K562 (cell line): ENCODE data around the gene SLC7A11. TPM values are rescaled to one million over a fixed set of nuclear protein-coding genes. Genes with fewer than 3 reads are reported as not detected.

Source experiments
- ZNF263 ChIP-seq: sonication (generic); formaldehyde crosslinking; IDR thresholded peaks from 2 replicates; pipeline ENCODE4 v1.8.0; 2022; ENCODE audit warnings: mild to moderate bottlenecking, missing genetic modification reagents, borderline replicate concordance
- polyA plus RNA-seq, 8 experiments: library from polyadenylated mRNA; depleted of rRNA in 4 of 8; stranded (reverse) in 5 of 8; unstranded in 3 of 8; fragments of >200 nt; fragmentation: Nextera tagmentation in 2 of 8; fragmentation: Illumina TruSeq in 1 of 8; extraction: Ambion mirVana in 2 of 8; extraction: Trizol in 1 of 8; gene quantifications; 2 replicates each; pipeline versions ENCODE4 v1.2.1 to v1.2.3, GENCODE V29; 2011 to 2014; ENCODE audit warnings: inconsistent platforms in 1 of 8, missing spikeins in 1 of 8
- total RNA-seq, 7 experiments: library from RNA; depleted of rRNA in 6 of 7; stranded (reverse); fragments of >200 nt in 6 of 7; fragmentation: Illumina TruSeq in 2 of 7; extraction: Trizol in 2 of 7; gene quantifications; 2 replicates each; pipeline versions ENCODE4 v1.2.1 to v1.2.3, GENCODE V29; 2011 to 2021; ENCODE audit warnings: low replicate concordance in 1 of 7
- TF ChIP-seq, protein P1 (sequence below): fragments of 450-650 bp; IDR thresholded peaks from 2 replicates; pipeline ENCODE4 v1.6.1; 2016; ENCODE audit warnings: mild to moderate bottlenecking, moderate library complexity

The SLC7A11 gene
- total and polyA plus RNA-seq, 9 of the 15 experiments (the other 6 are each of a cell fraction or from before 2014, with no cell fraction given), result 4.5 to 26.1 (median 13.5) TPM

DNA sequence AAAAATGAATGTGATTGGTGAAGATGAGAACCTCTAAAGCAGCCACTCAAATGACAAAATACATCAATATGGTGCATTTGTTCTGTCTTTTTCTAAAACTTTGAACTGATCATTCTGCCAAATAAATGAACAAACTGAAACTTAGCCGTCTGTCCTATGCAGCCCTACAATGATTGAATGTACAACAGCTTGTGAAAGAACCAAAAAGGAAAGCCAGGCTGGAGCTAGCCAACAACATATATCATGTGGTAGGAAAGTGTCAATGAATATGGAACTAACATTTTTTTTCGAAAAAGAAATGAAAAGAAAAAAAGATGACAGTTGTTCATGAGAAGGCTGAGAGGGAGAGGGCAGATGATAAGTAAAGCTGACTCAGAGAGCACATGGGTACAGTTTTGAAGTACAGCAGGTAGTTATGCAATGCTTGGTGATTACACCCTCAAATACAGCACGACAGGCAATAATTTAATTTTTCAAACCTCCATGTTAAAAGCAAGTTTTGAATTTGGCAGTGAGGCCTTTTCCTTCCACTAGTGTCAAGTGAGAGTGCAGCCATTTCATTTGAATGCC, 21.2 kb upstream of the SLC7A11 start (continued):
- TF ChIP-seq, protein P1, sequence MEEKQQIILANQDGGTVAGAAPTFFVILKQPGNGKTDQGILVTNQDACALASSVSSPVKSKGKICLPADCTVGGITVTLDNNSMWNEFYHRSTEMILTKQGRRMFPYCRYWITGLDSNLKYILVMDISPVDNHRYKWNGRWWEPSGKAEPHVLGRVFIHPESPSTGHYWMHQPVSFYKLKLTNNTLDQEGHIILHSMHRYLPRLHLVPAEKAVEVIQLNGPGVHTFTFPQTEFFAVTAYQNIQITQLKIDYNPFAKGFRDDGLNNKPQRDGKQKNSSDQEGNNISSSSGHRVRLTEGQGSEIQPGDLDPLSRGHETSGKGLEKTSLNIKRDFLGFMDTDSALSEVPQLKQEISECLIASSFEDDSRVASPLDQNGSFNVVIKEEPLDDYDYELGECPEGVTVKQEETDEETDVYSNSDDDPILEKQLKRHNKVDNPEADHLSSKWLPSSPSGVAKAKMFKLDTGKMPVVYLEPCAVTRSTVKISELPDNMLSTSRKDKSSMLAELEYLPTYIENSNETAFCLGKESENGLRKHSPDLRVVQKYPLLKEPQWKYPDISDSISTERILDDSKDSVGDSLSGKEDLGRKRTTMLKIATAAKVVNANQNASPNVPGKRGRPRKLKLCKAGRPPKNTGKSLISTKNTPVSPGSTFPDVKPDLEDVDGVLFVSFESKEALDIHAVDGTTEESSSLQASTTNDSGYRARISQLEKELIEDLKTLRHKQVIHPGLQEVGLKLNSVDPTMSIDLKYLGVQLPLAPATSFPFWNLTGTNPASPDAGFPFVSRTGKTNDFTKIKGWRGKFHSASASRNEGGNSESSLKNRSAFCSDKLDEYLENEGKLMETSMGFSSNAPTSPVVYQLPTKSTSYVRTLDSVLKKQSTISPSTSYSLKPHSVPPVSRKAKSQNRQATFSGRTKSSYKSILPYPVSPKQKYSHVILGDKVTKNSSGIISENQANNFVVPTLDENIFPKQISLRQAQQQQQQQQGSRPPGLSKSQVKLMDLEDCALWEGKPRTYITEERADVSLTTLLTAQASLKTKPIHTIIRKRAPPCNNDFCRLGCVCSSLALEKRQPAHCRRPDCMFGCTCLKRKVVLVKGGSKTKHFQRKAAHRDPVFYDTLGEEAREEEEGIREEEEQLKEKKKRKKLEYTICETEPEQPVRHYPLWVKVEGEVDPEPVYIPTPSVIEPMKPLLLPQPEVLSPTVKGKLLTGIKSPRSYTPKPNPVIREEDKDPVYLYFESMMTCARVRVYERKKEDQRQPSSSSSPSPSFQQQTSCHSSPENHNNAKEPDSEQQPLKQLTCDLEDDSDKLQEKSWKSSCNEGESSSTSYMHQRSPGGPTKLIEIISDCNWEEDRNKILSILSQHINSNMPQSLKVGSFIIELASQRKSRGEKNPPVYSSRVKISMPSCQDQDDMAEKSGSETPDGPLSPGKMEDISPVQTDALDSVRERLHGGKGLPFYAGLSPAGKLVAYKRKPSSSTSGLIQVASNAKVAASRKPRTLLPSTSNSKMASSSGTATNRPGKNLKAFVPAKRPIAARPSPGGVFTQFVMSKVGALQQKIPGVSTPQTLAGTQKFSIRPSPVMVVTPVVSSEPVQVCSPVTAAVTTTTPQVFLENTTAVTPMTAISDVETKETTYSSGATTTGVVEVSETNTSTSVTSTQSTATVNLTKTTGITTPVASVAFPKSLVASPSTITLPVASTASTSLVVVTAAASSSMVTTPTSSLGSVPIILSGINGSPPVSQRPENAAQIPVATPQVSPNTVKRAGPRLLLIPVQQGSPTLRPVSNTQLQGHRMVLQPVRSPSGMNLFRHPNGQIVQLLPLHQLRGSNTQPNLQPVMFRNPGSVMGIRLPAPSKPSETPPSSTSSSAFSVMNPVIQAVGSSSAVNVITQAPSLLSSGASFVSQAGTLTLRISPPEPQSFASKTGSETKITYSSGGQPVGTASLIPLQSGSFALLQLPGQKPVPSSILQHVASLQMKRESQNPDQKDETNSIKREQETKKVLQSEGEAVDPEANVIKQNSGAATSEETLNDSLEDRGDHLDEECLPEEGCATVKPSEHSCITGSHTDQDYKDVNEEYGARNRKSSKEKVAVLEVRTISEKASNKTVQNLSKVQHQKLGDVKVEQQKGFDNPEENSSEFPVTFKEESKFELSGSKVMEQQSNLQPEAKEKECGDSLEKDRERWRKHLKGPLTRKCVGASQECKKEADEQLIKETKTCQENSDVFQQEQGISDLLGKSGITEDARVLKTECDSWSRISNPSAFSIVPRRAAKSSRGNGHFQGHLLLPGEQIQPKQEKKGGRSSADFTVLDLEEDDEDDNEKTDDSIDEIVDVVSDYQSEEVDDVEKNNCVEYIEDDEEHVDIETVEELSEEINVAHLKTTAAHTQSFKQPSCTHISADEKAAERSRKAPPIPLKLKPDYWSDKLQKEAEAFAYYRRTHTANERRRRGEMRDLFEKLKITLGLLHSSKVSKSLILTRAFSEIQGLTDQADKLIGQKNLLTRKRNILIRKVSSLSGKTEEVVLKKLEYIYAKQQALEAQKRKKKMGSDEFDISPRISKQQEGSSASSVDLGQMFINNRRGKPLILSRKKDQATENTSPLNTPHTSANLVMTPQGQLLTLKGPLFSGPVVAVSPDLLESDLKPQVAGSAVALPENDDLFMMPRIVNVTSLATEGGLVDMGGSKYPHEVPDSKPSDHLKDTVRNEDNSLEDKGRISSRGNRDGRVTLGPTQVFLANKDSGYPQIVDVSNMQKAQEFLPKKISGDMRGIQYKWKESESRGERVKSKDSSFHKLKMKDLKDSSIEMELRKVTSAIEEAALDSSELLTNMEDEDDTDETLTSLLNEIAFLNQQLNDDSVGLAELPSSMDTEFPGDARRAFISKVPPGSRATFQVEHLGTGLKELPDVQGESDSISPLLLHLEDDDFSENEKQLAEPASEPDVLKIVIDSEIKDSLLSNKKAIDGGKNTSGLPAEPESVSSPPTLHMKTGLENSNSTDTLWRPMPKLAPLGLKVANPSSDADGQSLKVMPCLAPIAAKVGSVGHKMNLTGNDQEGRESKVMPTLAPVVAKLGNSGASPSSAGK, result peak; percentile 74
- no peak for TF ChIP-seq ZNF263 (CRISPR knock-in tag)
